GM21528 (cell line): ENCODE results near the gene ANKRD52.
A peak's percentile ranks its signal among the peaks of the same experiment; 100 is the strongest.

Experiments
- ATAC-seq: cut with Tn5 transposase; IDR thresholded peaks from one replicate; pipeline ENCODE4 v1.9.1; 2021; ENCODE audit warnings: mild to moderate bottlenecking, moderate library complexity; ENCODE audit not compliant: unreplicated experiment, low FRiP score

Gene ANKRD52

GRCh38 chr12:56243731-56244181, 14.4 kb downstream of the ANKRD52 start:
- no peak for ATAC-seq

- no peak for ATAC-seq
These were observed 15.2 kb downstream of the ANKRD52 start for GRCh38 chr12:56242986-56243385.

GRCh38 chr12:56241424-56242303, 16.5 kb downstream of the ANKRD52 start:
- no peak for ATAC-seq

DNA sequence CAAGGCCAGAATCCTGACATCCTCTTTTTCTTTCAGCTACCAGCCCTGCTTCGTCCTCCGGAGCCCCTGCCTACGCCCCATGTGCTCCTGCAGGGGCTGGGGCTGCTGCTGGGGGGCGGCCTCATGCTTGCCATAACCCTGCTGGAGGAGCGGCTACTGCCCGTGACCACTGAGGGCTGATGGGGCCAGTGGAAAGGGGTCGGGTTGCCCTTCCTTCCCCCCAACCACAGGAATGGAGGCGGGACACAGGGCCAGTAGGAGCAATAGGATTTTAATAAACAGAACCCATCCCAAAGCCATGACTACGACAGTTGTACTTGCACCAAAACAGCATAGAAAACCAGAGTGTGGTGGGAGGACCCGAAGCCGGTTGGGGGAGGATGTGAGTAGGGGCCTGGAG, 20.6 kb downstream of the ANKRD52 start:
- ATAC-seq: no peak

DNA sequence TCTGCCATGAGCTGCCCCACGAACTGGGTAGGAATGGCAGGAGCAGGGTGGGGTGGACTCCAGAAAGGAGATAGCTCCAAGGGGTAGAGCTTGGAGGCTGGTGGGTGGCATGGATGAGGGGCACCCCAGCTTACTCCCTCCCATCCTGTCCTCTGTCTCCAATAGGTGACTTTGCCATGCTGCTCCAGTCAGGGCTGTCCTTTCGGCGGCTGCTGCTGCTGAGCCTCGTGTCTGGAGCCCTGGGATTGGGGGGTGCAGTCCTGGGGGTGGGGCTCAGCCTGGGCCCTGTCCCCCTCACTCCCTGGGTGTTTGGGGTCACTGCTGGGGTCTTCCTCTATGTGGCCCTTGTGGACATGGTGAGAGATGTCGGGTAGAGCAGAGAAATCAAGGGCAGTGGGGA, 21.2 kb downstream of the ANKRD52 start:
- no peak for ATAC-seq

- ATAC-seq: no peak
These were observed 22.1 kb downstream of the ANKRD52 start for GRCh38 chr12:56236091-56236490.

DNA sequence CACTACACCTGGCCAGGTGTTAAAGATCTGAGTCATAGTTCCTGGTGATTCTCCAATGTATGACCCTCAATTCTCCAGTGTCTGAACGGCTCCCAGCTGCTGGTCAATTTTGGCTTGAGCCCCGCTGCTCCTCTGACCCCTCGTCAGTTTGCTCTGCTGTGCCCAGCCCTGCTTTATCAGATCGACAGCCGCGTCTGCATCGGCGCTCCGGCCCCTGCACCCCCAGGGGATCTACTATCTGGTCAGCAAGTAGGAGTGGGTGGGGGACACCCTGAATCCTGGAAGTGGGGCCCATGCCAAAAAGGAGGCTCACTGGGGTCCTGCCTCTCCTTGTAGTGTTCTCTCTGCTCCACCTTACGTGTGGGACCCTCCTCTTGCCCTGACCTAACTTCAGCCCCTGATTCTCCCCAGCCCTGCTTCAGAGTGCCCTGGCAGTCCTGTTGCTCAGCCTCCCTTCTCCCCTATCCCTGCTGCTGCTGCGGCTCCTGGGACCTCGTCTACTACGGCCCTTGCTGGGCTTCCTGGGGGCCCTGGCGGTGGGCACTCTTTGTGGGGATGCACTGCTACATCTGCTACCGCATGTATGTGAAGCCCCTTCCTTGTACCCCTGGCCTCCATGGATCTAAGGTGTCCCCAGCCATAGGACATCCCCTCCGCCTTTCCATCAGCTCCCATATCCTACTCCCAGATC, 23.3 kb downstream of the ANKRD52 start:
- no peak for ATAC-seq

- no peak for ATAC-seq
These were observed 27.0 kb downstream of the ANKRD52 start for GRCh38 chr12:56231184-56231582.

DNA sequence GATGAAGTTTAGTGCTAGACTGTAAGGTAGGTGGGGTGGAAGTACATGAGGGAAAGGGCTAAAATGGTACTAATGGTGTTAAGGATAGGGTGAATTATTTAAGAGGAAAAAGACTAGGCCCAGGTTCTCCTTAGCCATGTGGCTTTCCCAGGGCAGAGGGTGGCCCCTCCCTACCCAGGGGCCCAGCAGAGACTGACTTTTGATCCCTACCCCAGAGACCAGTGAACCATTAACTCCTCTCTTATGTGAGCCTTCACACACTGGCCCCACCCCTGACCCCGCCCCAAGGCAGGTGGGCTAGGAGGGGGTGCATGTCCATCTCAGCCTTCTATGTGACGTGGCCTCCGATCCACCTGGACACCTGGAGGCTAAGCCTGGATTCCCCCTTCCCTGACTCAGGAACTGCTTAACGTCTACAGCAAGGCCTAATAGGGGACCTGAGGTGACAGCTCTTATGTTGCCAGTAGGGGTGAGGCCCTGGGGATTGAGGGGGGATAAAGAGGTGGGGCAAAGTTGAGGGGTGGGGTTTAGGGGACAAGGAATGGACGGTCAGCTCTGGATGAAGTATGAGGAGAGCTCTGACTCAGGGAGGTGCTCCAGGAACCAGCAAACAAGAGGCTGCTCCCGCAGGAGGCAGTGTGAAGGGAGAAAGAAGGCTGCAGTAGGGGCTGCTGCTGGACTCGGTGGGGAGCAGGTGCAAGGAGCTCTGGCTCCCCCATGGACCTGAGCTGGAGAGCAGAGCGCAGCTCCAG, 27.6 kb downstream of the ANKRD52 start:
- no peak for ATAC-seq

- no peak for ATAC-seq
These were observed 28.2 kb downstream of the ANKRD52 start, which contains the start of gene SLC39A5 for GRCh38 chr12:56229916-56230431. Gene SLC39A5, plus strand, starts transcription at chr12:56230051. Its CDS starts 1,224 bp downstream, at chr12:56231275.

- no peak for ATAC-seq
These were observed 29.1 kb downstream of the ANKRD52 start for GRCh38 chr12:56229082-56229481.

- no peak for ATAC-seq
These were observed 33.2 kb downstream of the ANKRD52 start for GRCh38 chr12:56224954-56225353.

GRCh38 chr12:56224102-56224701, 34.0 kb downstream of the ANKRD52 start, which contains the start of gene NABP2:
Gene NABP2, plus strand, starts transcription at chr12:56224342. Its CDS starts 515 bp downstream, at chr12:56224857.
- ATAC-seq: peak; percentile 67

GRCh38 chr12:56223571-56224101, 34.5 kb downstream of the ANKRD52 start:
- no peak for ATAC-seq

DNA sequence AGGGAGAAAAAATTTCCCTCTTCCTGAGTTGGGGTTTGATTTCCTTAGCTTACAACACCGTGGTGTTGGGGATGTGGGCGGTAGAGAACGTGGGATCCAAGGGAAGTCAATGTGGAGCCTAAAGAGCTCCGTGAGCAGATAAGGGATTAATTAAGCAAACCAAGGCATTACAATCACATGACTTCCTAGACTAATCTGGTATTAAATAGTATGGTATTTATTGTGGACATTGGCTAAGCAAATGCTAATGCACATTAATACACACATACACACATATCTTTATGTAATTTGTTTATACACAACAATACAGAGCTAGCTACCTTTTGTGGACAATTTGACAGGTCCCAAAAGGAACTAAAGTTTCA, 35.7 kb downstream of the ANKRD52 start:
- no peak for ATAC-seq

- ATAC-seq: peak; percentile 81
These were observed 36.2 kb downstream of the ANKRD52 start, which contains the start of gene RNF41 for GRCh38 chr12:56221757-56222530. Gene RNF41, minus strand, starts transcription at chr12:56221922. Its CDS starts 7,875 bp downstream, at chr12:56214047.

- peak; percentile 31 for ATAC-seq
These were observed 36.9 kb downstream of the ANKRD52 start for GRCh38 chr12:56221232-56221756.

GRCh38 chr12:56220611-56221231, 37.5 kb downstream of the ANKRD52 start:
- ATAC-seq: no peak
